NCI-H2171 treated with DMSO at 0.1 percent for 48 hours (cell line): ENCODE data around the gene IPO5.

Source experiments
- DNase-seq: peaks from one replicate; lab custom pipeline; 2025; lab: John Stamatoyannopoulos, UW

Gene IPO5

GRCh38 chr13:97953376-97953970 is at the start of gene IPO5:
TSS of gene IPO5 (plus strand) at chr13:97953675. CDS start at chr13:97976697, 23,022 bp downstream.
- no peak for DNase-seq

GRCh38 chr13:97904059-97904458 is 49.4 kb upstream of the IPO5 start:
- no peak for DNase-seq

- DNase-seq = no peak
Measured at GRCh38 chr13:97905517-97905916, 48.0 kb upstream of the IPO5 start.

- no peak for DNase-seq
Measured at GRCh38 chr13:97911311-97912138, 42.0 kb upstream of the IPO5 start.

GRCh38 chr13:97912139-97912535 is 41.3 kb upstream of the IPO5 start:
- DNase-seq = no peak

GRCh38 chr13:97913206-97913605 is 40.3 kb upstream of the IPO5 start:
- DNase-seq = no peak

- no peak for DNase-seq
Measured at GRCh38 chr13:97914540-97914939, 38.9 kb upstream of the IPO5 start.

- DNase-seq = no peak
Measured at GRCh38 chr13:97921176-97921816, 32.2 kb upstream of the IPO5 start.

GRCh38 chr13:97928301-97928700 is 25.2 kb upstream of the IPO5 start:
- DNase-seq = no peak

GRCh38 chr13:97932036-97932435 is 21.4 kb upstream of the IPO5 start:
- no peak for DNase-seq

GRCh38 chr13:97932647-97933046 is 20.8 kb upstream of the IPO5 start:
- no peak for DNase-seq

GRCh38 chr13:97933776-97934175 is 19.7 kb upstream of the IPO5 start:
- DNase-seq = no peak

- no peak for DNase-seq
Measured at GRCh38 chr13:97934590-97934989, 18.9 kb upstream of the IPO5 start.

GRCh38 chr13:97935071-97935470 is 18.4 kb upstream of the IPO5 start:
- DNase-seq = no peak

GRCh38 chr13:97936036-97936435 is 17.4 kb upstream of the IPO5 start:
- no peak for DNase-seq

- DNase-seq = peak; percentile 39
Measured at GRCh38 chr13:97938706-97939475, 14.6 kb upstream of the IPO5 start.

GRCh38 chr13:97944396-97945029 is 9.0 kb upstream of the IPO5 start:
- DNase-seq = peak; percentile 6

GRCh38 chr13:97945342-97945741 is 8.1 kb upstream of the IPO5 start:
- no peak for DNase-seq

- DNase-seq = no peak
Measured at GRCh38 chr13:97945792-97946419, 7.6 kb upstream of the IPO5 start.

- DNase-seq = no peak
Measured at GRCh38 chr13:97946951-97947588, 6.4 kb upstream of the IPO5 start.

- DNase-seq = no peak
Measured at GRCh38 chr13:97948041-97948440, 5.4 kb upstream of the IPO5 start.
